HFFc6 (cell line): ENCODE measurements around the gene TMX3. TPM values are rescaled to one million over a fixed set of nuclear protein-coding genes. Genes with fewer than 3 reads are reported as not detected.

ENCODE experiments used
- DNase-seq: peaks from one replicate; pipeline ENCODE4 v3.0.0-alpha.2; 2018
- H3K27ac Mint-ChIP-seq: 2 replicates; pipeline ENCODE4 v1.8.0; 2020; ENCODE audit warnings: mild to moderate bottlenecking, mixed read lengths
- H3K27me3 Mint-ChIP-seq: 2 replicates; pipeline ENCODE4 v1.8.0; 2021; ENCODE audit warnings: mild to moderate bottlenecking, moderate library complexity, mixed read lengths; ENCODE audit not compliant: insufficient read depth
- H3K36me3 Mint-ChIP-seq: 2 replicates; pipeline ENCODE4 v1.8.0; 2021; ENCODE audit warnings: low read depth, mixed read lengths
- H3K4me1 Mint-ChIP-seq: 2 replicates; pipeline ENCODE4 v1.8.0; 2020; ENCODE audit warnings: low read depth, mixed read lengths
- H3K4me3 Mint-ChIP-seq: 2 replicates; pipeline ENCODE4 v1.8.0; 2020; ENCODE audit warnings: mild to moderate bottlenecking, moderate library complexity, mixed read lengths
- H3K9me3 Mint-ChIP-seq: 2 replicates; pipeline ENCODE4 v1.8.0; 2020; ENCODE audit warnings: mild to moderate bottlenecking, mixed read lengths
- total RNA-seq, 6 experiments: library from RNA; stranded (reverse); fragmentation: NEBNext Ultra II Directional; extraction: Animal tissue kit (Norgen Biotek cat#: 25700); gene quantifications; 2 replicates in 1 of 6; 3 replicates in 5 of 6; pipeline ENCODE4 v1.2.3, GENCODE V29; 2021
- TF ChIP-seq, protein P1 (sequence below): fragments of 200-600 bp; sonication (generic); IDR thresholded peaks from 2 replicates; pipeline ENCODE4 v1.5.0; 2021; ENCODE audit warnings: antibody characterized with exemption, mild to moderate bottlenecking

The TMX3 gene
- total RNA-seq, 6 experiments from 2014 or later = 61.1 to 77.1 (median 71.4) TPM

DNA sequence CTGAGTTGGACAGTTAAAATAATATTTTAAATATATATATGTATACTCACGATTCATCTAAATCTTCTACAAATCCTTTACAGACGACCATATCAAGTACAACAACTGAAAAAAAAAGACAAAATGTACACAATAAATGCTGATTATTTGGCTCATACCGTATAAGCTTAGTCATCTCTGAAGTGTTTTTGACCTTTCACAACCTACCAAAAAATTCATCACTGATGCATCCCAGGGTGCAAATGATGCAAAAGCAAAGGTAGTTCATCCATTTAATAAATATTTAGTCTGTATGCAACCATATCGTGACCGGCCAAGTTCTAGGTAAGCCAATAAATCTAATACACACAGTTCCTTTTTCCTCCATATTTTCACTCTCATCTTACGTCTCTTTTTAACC lies 1.1 kb downstream of the TMX3 start:
- H3K4me3 Mint-ChIP-seq = peak overlapping the region; percentile 95
- peaks cover 27% of the 10 kb centered on the region for H3K36me3 Mint-ChIP-seq
- no peaks in the 10 kb centered on the region for H3K27me3 Mint-ChIP-seq
- H3K4me1 Mint-ChIP-seq = peaks cover 30% of the 10 kb centered on the region
- no peak for DNase-seq
- H3K9me3 Mint-ChIP-seq = no peaks in the 10 kb centered on the region
- peak overlapping the region; percentile 87 for H3K27ac Mint-ChIP-seq
- TF ChIP-seq, protein P1, sequence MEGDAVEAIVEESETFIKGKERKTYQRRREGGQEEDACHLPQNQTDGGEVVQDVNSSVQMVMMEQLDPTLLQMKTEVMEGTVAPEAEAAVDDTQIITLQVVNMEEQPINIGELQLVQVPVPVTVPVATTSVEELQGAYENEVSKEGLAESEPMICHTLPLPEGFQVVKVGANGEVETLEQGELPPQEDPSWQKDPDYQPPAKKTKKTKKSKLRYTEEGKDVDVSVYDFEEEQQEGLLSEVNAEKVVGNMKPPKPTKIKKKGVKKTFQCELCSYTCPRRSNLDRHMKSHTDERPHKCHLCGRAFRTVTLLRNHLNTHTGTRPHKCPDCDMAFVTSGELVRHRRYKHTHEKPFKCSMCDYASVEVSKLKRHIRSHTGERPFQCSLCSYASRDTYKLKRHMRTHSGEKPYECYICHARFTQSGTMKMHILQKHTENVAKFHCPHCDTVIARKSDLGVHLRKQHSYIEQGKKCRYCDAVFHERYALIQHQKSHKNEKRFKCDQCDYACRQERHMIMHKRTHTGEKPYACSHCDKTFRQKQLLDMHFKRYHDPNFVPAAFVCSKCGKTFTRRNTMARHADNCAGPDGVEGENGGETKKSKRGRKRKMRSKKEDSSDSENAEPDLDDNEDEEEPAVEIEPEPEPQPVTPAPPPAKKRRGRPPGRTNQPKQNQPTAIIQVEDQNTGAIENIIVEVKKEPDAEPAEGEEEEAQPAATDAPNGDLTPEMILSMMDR = no peak

DNA sequence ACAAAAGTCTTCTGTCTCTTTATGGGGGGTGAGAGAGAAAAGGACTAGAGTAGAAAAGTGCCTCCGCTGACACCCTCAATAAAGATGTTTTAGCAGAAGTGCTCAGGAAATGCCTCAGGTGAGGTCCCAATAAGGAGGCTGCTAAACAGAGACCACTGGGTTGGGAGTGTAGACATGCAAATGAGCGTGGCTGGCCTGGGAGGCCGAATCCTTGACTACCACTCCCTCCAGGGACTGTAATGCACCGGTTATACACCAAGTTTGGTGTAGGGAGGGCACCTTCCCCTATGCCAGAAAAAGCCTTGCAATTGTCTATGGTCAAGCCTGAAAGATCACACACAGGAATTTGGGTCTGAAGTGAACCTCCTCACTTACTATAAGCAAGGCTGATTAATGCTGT lies 1.8 kb downstream of the TMX3 start:
- Mint-ChIP-seq H3K4me3 (peak overlapping the region; percentile 95), H3K27me3 (no peaks in the 10 kb centered on the region), H3K4me1 (peaks cover 37% of the 10 kb centered on the region), H3K36me3 (peaks cover 32% of the 10 kb centered on the region), H3K27ac (no peak overlapping the region), H3K9me3 (no peaks in the 10 kb centered on the region)
- DNase-seq = no peak
- TF ChIP-seq, protein P1 = no peak

DNA sequence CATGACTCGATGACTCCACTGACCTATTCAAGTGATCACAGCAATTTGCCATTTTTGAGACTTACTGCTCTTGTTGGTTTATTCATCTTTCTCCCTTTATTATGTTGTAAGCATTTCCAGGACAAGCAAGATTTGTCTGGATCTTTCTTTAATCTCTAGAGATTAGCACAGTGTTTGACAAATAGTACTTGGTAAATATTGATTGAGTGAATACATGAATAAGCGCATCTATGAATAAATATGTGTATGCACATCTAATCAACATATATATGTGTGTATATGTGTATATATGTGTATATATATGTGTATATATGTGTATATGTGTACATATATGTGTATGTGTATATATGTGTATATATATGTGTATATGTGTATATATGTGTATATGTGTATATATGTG lies 7.3 kb downstream of the TMX3 start:
- no peaks in the 10 kb centered on the region for H3K9me3 Mint-ChIP-seq
- H3K27me3 Mint-ChIP-seq = no peaks in the 10 kb centered on the region
- no peak for DNase-seq
- TF ChIP-seq, protein P1 = no peak
- no peak overlapping the region for H3K4me3 Mint-ChIP-seq
- peaks cover 39% of the 10 kb centered on the region for H3K36me3 Mint-ChIP-seq
- H3K4me1 Mint-ChIP-seq = peaks cover 50% of the 10 kb centered on the region
- peak overlapping the region; percentile 32; the same call in 1 of the 2 replicates for H3K27ac Mint-ChIP-seq

DNA sequence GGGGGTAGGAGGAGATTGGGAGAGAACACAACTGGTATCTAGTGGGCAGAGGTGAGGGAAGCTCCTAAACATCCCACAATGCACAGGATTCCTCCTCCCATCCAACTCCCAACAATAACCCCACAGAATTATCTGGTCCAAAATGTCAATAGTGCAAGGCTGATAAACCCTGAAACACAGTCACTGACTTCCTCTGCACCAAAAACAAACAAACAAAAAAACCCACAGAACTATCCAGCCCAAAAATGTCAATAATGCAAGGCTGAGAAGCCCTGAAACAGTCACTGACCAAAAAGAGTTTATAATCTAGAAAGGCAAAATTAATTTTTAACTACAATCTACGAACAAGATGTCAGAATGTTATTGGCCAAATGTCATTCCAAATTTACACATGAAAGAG lies 9.8 kb downstream of the TMX3 start:
- peak overlapping the region; percentile 12 for H3K4me3 Mint-ChIP-seq
- H3K27me3 Mint-ChIP-seq = no peaks in the 10 kb centered on the region
- peak overlapping the region; percentile 14 for H3K27ac Mint-ChIP-seq

DNA sequence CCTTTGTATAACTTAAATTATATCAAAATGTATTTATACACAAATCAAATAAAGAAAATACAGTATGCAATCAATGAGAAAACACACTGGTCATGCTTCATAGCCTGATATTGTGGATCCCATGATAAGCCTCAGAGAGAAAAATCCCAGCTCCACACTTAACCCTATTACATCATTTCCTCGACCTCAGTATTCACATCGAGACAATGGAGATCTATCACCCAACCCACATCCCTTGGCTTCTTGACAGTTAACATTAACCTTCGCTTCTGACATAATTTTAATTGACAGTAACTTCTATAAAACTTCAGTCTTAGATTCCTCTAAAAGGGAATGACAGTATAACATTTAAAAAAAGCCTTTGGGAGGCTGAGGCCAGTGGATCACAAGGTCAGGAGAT lies 11.6 kb downstream of the TMX3 start:
- peaks cover 49% of the 10 kb centered on the region for H3K4me1 Mint-ChIP-seq
- DNase-seq = no peak
- H3K36me3 Mint-ChIP-seq = peaks cover 29% of the 10 kb centered on the region
- no peaks in the 10 kb centered on the region for H3K27me3 Mint-ChIP-seq
- H3K27ac Mint-ChIP-seq = no peak overlapping the region
- TF ChIP-seq, protein P1 = no peak
- H3K9me3 Mint-ChIP-seq = no peaks in the 10 kb centered on the region
- H3K4me3 Mint-ChIP-seq = no peak overlapping the region

More for the DNA sequence above, 9.8 kb downstream of the TMX3 start:
- Mint-ChIP-seq H3K36me3 (peaks cover 32% of the 10 kb centered on the region), H3K4me1 (peaks cover 49% of the 10 kb centered on the region), H3K9me3 (no peaks in the 10 kb centered on the region)
- TF ChIP-seq, protein P1 = no peak
- no peak for DNase-seq

DNA sequence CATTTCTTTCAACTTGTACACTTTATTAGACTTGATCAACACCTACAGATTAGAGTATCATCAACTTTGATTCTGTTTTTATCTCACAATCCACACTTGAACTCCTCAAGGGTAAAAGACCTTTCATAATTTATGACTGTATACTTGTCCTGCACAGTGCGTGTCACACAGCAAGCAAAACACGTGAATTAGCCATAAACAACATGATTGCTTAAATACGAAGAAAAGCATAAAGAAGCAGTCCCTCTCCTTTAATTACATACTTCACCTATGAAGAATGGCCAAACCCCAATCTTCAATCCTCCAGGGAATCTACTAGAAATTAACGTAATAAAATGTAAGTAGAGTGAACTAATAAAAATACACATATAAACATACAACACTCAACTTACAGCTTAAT lies 13.6 kb downstream of the TMX3 start:
- no peak overlapping the region for H3K4me3 Mint-ChIP-seq
- no peaks in the 10 kb centered on the region for H3K27me3 Mint-ChIP-seq
- H3K27ac Mint-ChIP-seq = no peak overlapping the region
- peaks cover 29% of the 10 kb centered on the region for H3K4me1 Mint-ChIP-seq
- peaks cover 32% of the 10 kb centered on the region for H3K36me3 Mint-ChIP-seq
- H3K9me3 Mint-ChIP-seq = no peaks in the 10 kb centered on the region
- no peak for DNase-seq
- TF ChIP-seq, protein P1 = no peak
